SIG-M5 (cell line): Measurements from ENCODE around the gene CPNE7.

Experiments
- DNase-seq: peaks from one replicate; lab custom pipeline; 2025; lab: John Stamatoyannopoulos, UW

Gene CPNE7

GRCh38 chr16:89602952-89603590, 27.5 kb downstream of the CPNE7 start:
- no peak for DNase-seq

GRCh38 chr16:89604764-89605163, 29.2 kb downstream of the CPNE7 start:
- no peak for DNase-seq

GRCh38 chr16:89605186-89605970, 29.8 kb downstream of the CPNE7 start:
- DNase-seq: no peak

GRCh38 chr16:89606006-89606405, 30.4 kb downstream of the CPNE7 start:
- no peak for DNase-seq

- DNase-seq: no peak
Measured at GRCh38 chr16:89607453-89607852, 31.9 kb downstream of the CPNE7 start.

- DNase-seq: no peak
Measured at GRCh38 chr16:89607937-89608740, 32.6 kb downstream of the CPNE7 start.

- no peak for DNase-seq
Measured at GRCh38 chr16:89610108-89610453, 34.5 kb downstream of the CPNE7 start.

- DNase-seq: no peak
Measured at GRCh38 chr16:89612415-89613166, 37.0 kb downstream of the CPNE7 start.

- no peak for DNase-seq
Measured at GRCh38 chr16:89613231-89613953, 37.8 kb downstream of the CPNE7 start, which contains the start of gene DPEP1. TSS of gene DPEP1 (plus strand) at chr16:89613642. CDS start at chr16:89630411, 16,769 bp downstream.

GRCh38 chr16:89613954-89614459, 38.4 kb downstream of the CPNE7 start:
- no peak for DNase-seq

GRCh38 chr16:89615176-89615575, 39.6 kb downstream of the CPNE7 start:
- no peak for DNase-seq

- DNase-seq: no peak
Measured at GRCh38 chr16:89615596-89616090, 40.1 kb downstream of the CPNE7 start.

GRCh38 chr16:89616623-89617022, 41.1 kb downstream of the CPNE7 start:
- no peak for DNase-seq

GRCh38 chr16:89617036-89617435, 41.5 kb downstream of the CPNE7 start:
- no peak for DNase-seq

- DNase-seq: no peak
Measured at GRCh38 chr16:89618109-89618998, 42.8 kb downstream of the CPNE7 start.

GRCh38 chr16:89619840-89620239, 44.3 kb downstream of the CPNE7 start:
- no peak for DNase-seq

GRCh38 chr16:89620406-89620841, 44.9 kb downstream of the CPNE7 start:
- DNase-seq: no peak

GRCh38 chr16:89621136-89621697, 45.7 kb downstream of the CPNE7 start:
- no peak for DNase-seq

GRCh38 chr16:89621698-89622409, 46.3 kb downstream of the CPNE7 start:
- DNase-seq: no peak
